Renal cortex interstitium (tissue), 11 donors: Measurements from ENCODE around the gene CENPT. TPM values are rescaled to one million over a fixed set of nuclear protein-coding genes. Genes with fewer than 3 reads are reported as not detected.
A peak's percentile ranks its signal among the peaks of the same experiment; 100 is the strongest.
"Not testable (repeated sequence)": the region's sequence is repeated elsewhere in the genome, so short reads cannot be mapped to it uniquely, and the experiment has no call there.

Experiments used
- DNase-seq, 11 donors: peaks; one replicate each; pipeline ENCODE4 v3.0.0-alpha.2; 2013; ENCODE audit warnings: low read depth in 9 of 11, low spot score in 4 of 11; ENCODE audit errors: extremely low read depth in 1 of 11
- polyA plus RNA-seq, 3 donors: library from polyadenylated mRNA; unstranded; fragments of 120-200 nt; gene quantifications; one replicate each; pipeline ENCODE4 v1.2.1, GENCODE V29; 2013; ENCODE audit not compliant: insufficient read length in 3 of 3

CENPT gene
- polyA plus RNA-seq, 3 donors: 43.0 to 59.6 (median 53.3) TPM

- no peak for DNase-seq
Measured at GRCh38 chr16:67879936-67880335, 32.4 kb upstream of the CENPT start.

- no peak for DNase-seq
Measured at GRCh38 chr16:67879462-67879861, 32.0 kb upstream of the CENPT start.

GRCh38 chr16:67878846-67879245 is 31.4 kb upstream of the CENPT start:
- DNase-seq: no peak

- DNase-seq: no peak
Measured at GRCh38 chr16:67878232-67878631, 30.7 kb upstream of the CENPT start.

- no peak for DNase-seq
Measured at GRCh38 chr16:67877064-67877463, 29.6 kb upstream of the CENPT start.

GRCh38 chr16:67874372-67874771 is 26.9 kb upstream of the CENPT start:
- no peak for DNase-seq

GRCh38 chr16:67873435-67874370 is 26.2 kb upstream of the CENPT start:
- no peak for DNase-seq

- peak in 6 of 11 donors; percentile 34 to 71 (median 58) for DNase-seq
Measured at GRCh38 chr16:67872631-67873434, 25.3 kb upstream of the CENPT start, which contains the start of gene EDC4. EDC4 (plus strand) TSS chr16:67873052; CDS start chr16:67873262, 210 bp downstream.

GRCh38 chr16:67872131-67872630 is 24.7 kb upstream of the CENPT start:
- DNase-seq: no peak

GRCh38 chr16:67871256-67871655 is 23.8 kb upstream of the CENPT start:
- DNase-seq: no peak

GRCh38 chr16:67869653-67870052 is 22.2 kb upstream of the CENPT start:
- DNase-seq: no peak

GRCh38 chr16:67868290-67868689 is 20.8 kb upstream of the CENPT start:
- no peak for DNase-seq

- DNase-seq: no peak
Measured at GRCh38 chr16:67865318-67865717, 17.8 kb upstream of the CENPT start.

GRCh38 chr16:67864594-67864993 is 17.1 kb upstream of the CENPT start:
- no peak for DNase-seq

- not testable (repeated sequence) for DNase-seq
Measured at GRCh38 chr16:67864044-67864443, 16.6 kb upstream of the CENPT start.

- no peak for DNase-seq
Measured at GRCh38 chr16:67862623-67863583, 15.4 kb upstream of the CENPT start.

GRCh38 chr16:67861877-67862276 is 14.4 kb upstream of the CENPT start:
- no peak for DNase-seq

- DNase-seq: no peak
Measured at GRCh38 chr16:67860589-67861398, 13.3 kb upstream of the CENPT start.
